NOMO-1 treated with dmso at 0.1 percent for 144 hours (cell line): ENCODE measurements around the gene KCNT2.
A peak's percentile ranks its signal among the peaks of the same experiment; 100 is the strongest.

Source experiments
- DNase-seq: peaks from one replicate; lab custom pipeline; 2025; ENCODE audit not compliant: unreplicated experiment; lab: John Stamatoyannopoulos, UW

KCNT2 gene

DNA sequence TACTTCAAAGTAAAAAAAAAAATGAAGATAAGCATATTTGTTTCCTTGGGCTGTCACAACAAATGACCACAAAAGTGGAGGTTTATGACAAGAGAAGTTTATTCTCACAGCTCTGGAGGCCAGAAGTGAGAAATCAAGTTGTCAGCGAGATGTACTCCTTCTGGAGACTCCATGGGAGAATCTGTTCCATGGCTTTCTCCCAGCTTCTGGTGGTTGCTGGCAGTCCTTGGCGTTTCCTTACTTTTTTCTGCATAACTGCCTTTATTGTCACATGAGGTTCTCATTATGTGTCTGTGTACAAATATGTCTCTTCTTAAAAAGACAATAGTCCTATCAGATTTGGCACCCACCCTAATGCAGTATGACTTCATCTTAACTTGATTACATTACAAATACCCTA lies 398.3 kb downstream of the KCNT2 start:
- no peak for DNase-seq

DNA sequence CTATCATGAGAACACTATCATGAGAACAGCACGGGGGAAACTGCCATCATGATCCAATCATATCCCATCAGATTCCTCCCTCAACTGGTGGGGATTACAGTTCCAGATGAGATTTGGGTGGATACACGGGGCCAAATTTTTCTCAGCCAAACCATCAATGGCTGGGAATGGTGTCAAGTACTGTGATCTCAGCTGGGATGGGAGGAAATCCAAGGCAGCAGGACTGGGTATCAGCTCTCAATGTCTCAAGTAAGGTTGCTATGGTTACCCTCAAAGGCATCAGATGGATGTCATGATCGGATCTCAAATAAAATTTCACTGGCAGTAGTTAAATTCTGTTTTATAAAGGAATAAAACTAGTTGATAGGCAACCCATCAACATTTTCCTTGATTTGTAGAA lies 399.0 kb downstream of the KCNT2 start:
- no peak for DNase-seq

GRCh38 chr1:196207612-196208217 lies 400.5 kb downstream of the KCNT2 start:
- DNase-seq = no peak

DNA sequence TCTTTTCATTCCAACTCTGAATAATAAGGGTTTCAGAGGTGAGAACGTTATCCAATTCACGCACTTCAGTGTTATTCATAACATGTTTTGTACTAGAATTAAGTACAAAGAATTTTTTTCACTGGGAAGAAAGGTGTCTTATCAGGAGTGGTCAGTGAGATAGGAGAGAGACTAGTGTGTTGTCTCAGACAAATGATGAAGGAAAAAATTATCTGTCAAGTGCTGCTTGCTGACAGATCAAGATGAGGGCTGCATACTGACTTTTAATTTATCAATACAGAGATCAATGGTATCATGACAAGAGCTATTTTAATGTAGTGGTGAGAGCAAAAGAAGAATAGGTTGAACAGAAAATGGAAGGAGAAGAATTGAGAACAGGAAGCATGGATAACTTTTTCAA lies 402.4 kb downstream of the KCNT2 start:
- DNase-seq = no peak

GRCh38 chr1:196196486-196196885 lies 411.8 kb downstream of the KCNT2 start:
- DNase-seq = no peak

DNA sequence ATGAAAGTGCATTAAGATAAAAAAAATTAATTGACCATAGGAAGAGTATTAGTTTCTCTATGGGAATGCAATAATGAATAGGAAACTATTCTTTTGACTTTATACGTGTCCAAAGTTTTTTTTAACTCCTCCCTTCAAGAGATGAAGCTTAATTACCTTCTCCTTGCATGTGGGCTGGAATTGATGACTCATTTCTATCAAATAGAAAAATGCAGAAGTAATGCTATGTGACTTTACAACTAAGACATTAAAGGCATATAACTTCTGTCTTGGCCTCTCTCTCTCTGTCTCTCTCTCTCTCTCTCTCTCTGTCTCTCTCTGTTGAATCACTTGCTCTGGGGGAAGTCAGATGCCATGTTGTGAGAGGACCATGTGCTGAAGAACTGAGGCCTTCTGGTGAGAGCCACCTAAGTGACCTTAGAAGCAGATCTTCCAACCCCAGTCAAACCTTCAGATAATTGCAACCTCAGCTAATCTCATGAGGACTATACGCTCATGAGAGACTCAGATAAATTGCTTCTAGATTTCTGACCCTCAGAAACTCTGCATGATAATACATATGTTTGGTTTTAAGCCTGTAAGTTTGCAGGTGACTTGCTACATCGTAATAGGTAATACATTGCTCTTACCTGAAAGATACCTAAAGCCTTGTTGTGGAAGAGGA lies 414.2 kb downstream of the KCNT2 start:
- DNase-seq = peak; percentile 13

DNA sequence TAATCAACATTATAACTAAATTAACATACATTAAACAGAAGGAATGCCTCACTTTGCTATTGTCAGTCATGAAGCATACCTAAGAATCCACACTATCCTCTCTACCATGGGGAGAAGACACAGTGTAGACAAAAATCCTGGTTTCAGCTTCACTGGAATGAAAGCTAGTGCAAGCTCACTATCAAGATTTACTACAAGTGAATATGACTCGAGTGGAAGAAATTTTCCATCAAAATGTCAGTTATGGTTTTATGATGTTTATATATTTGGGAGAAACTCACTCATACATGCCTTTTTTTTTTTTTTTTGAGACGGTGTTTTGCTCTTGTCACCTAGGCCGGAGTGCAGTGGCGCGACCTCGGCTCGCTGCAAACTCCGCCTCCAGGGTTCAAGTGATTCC lies 424.3 kb downstream of the KCNT2 start:
- DNase-seq = no peak

DNA sequence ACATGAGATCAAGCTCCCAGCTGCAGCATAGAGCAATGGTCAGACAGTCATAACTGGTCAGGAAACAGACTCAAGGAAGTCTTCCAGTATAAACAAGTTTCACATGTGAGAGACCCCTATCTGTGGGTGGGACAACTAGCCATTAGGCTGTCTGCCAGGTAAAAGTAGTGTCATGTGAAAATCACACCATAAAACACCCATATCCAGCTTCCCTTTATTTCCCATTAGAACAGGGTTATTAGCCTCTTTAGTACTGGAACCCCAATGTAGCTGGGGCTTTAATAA lies 426.7 kb downstream of the KCNT2 start:
- no peak for DNase-seq

DNA sequence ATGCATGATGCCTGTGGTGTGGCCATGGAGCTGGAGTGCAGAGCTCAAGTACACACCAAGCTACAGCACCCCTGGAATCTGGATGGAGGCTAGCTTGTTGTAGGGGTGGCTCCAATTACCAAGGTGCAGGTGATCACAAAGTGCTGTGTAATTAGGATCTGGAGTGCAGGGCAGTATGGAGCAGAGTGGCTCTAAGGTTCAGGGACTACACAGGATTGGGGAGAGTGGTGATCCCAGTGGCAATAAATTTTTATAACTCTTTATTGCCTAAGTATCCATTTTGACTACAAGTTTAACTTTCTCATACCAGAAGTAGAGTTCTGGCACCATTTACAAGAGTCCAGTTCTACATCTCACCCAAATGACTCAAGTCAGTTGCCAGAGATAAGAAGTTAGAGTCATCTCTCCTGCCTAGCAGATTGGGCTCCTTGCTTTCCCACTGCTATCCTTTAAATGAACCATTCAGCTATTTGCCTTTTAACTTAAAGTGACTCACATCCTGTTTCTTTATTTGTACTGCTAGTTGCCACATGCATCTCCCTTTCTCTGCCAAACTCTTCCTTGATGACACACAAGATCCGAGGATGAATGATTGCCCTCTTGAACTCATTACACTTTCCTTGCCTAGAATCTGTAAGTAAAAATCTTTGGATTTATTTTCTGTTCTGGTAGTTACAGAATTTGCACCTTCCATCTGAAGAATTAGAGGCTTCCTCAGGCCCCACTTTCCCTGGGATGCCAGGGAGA lies 427.2 kb downstream of the KCNT2 start:
- peak; percentile 77 for DNase-seq

- no peak for DNase-seq
Measured at GRCh38 chr1:196178083-196178635, 430.1 kb downstream of the KCNT2 start.
